ENCODE measurements around the gene DHX34.
"Not testable (repeated sequence)": the region's sequence is repeated elsewhere in the genome, so short reads cannot be mapped to it uniquely, and the experiment has no call there.

Gene DHX34

DNA sequence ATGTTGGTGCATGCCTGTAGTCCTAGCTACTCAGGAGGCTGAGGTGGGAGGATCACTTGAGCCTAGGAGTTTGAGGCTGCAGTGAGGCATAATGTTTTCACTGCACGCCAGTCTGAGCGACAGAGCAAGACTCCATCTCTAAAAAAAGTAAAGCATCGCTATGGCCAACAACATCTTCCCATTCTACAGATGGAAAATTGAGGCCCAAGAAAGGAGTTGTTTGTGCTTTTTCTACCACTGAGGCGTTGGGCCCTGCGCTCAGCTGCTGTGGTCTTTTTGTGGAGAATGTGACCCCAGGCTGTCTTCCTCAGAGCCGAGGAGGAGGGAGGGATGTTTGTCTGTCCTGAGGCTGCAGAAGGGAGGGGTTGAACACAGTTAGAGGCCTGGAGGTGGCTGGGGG lies 17.6 kb upstream of the DHX34 start:
- no peaks in the 10 kb centered on the region for H3K27me3 ChIP-seq (ENCODE audit: control insufficient read depth, insufficient read depth, low read length)
- H3K9me3 ChIP-seq (replicated peaks; ENCODE audit: low read length): no peaks in the 10 kb centered on the region
- H3K4me1 ChIP-seq (ENCODE audit: control insufficient read depth, insufficient read depth, low read length): peaks cover 14% of the 10 kb centered on the region
- H3K4me2 ChIP-seq (ENCODE audit: low read length): peak overlapping the region; percentile 69
- H3K4me3 ChIP-seq (ENCODE audit: low read length): peak overlapping the region; percentile 54
- H3K9ac ChIP-seq (ENCODE audit: low read depth, low read length): peak overlapping the region; percentile 44
- no peaks in the 10 kb centered on the region for H3K36me3 ChIP-seq (ENCODE audit: insufficient read depth, low read length)

DNA sequence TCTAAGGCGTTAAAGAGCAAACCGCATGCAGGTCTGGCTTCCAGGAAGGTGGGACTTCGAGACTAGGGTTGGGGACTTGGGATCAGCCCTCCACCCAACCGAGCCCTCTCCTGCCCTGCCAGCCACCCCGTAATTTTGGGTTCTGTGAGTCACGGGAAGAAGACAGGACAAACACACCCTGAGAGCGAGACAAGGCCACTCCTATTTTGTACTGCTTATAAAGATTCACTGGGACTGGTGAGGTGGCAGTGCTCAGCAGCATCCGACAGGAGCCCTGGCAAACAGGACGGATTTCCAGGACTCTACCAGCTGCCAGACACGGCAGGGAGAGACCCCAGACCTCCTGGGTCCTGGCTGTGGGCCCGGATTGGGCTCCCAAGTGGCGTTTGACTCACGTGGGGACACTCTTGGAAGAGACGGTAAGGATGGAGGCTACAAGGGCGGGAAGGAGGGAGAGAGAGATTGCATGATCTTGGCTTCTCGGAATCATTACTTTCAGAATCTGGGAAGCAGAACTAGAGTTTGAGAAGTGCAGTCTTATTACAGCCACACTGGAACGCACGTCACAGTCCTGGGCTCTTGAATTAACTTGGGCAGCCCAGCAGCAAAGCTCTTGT lies 17.1 kb upstream of the DHX34 start, which contains the start of gene C5AR2:
Gene C5AR2, plus strand, starts transcription at position 245 of the 617 bp plus-strand sequence. CDS start 8,625 bp downstream, outside the sequence.
- peak within 1 kb of the TSS; percentile 69 for H3K4me2 ChIP-seq (ENCODE audit: low read length)
- peak within 1 kb of the TSS; percentile 54 for H3K4me3 ChIP-seq (ENCODE audit: low read length)
- no peaks in the 10 kb centered on the region for H3K9me3 ChIP-seq (replicated peaks; ENCODE audit: low read length)
- no peaks in the 10 kb centered on the region for H3K27me3 ChIP-seq (ENCODE audit: control insufficient read depth, insufficient read depth, low read length)
- H3K9ac ChIP-seq (ENCODE audit: low read depth, low read length): peak within 1 kb of the TSS; percentile 44
- H3K36me3 ChIP-seq (ENCODE audit: insufficient read depth, low read length): no peaks in the 10 kb centered on the region
- peaks cover 14% of the 10 kb centered on the region for H3K4me1 ChIP-seq (ENCODE audit: control insufficient read depth, insufficient read depth, low read length)

- H3K4me3 ChIP-seq (ENCODE audit: low read length); H3K9ac ChIP-seq (ENCODE audit: low read depth, low read length); H3K36me3 ChIP-seq (ENCODE audit: insufficient read depth, low read length); H3K9me3 ChIP-seq (replicated peaks; ENCODE audit: low read length); H3K4me1 ChIP-seq (ENCODE audit: control insufficient read depth, insufficient read depth, low read length); H3K4me2 ChIP-seq (ENCODE audit: low read length); H3K27me3 ChIP-seq (ENCODE audit: control insufficient read depth, insufficient read depth, low read length): not testable (repeated sequence)
Measured at GRCh38 chr19:47336765-47337718, 12.1 kb upstream of the DHX34 start.

- no peak overlapping the region for H3K4me2 ChIP-seq (ENCODE audit: low read length)
- no peaks in the 10 kb centered on the region for H3K4me1 ChIP-seq (ENCODE audit: control insufficient read depth, insufficient read depth, low read length)
- H3K4me3 ChIP-seq (ENCODE audit: low read length): no peak overlapping the region
- no peak overlapping the region for H3K9ac ChIP-seq (ENCODE audit: low read depth, low read length)
- H3K9me3 ChIP-seq (replicated peaks; ENCODE audit: low read length): no peaks in the 10 kb centered on the region
- no peaks in the 10 kb centered on the region for H3K27me3 ChIP-seq (ENCODE audit: control insufficient read depth, insufficient read depth, low read length)
- no peaks in the 10 kb centered on the region for H3K36me3 ChIP-seq (ENCODE audit: insufficient read depth, low read length)
Measured at GRCh38 chr19:47339196-47339880, 9.8 kb upstream of the DHX34 start.

DNA sequence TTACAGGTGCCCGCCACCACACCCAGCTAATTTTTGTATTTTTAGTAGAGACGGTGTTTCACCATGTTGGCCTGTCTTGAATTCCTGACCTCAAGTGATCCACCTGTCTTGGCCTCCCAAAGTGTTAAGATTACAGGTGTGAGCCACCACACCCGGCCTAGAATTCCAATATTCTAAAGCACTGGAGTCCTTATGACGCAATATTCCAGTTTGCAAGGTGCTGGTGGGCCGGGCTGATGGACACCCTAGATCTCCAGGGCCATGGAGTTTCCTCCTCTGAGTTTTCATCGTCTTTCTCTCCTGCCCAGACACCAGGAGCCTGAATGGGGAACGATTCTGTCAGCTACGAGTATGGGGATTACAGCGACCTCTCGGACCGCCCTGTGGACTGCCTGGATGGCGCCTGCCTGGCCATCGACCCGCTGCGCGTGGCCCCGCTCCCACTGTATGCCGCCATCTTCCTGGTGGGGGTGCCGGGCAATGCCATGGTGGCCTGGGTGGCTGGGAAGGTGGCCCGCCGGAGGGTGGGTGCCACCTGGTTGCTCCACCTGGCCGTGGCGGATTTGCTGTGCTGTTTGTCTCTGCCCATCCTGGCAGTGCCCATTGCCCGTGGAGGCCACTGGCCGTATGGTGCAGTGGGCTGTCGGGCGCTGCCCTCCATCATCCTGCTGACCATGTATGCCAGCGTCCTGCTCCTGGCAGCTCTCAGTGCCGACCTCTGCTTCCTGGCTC lies 8.5 kb upstream of the DHX34 start:
- Histone ChIP-seq H3K4me3 (ENCODE audit: low read length) (no peak overlapping the region), H3K27me3 (ENCODE audit: control insufficient read depth, insufficient read depth, low read length) (no peaks in the 10 kb centered on the region), H3K4me1 (ENCODE audit: control insufficient read depth, insufficient read depth, low read length) (no peaks in the 10 kb centered on the region), H3K36me3 (ENCODE audit: insufficient read depth, low read length) (no peaks in the 10 kb centered on the region), H3K9me3 (replicated peaks; ENCODE audit: low read length) (no peaks in the 10 kb centered on the region), H3K9ac (ENCODE audit: low read depth, low read length) (no peak overlapping the region), H3K4me2 (ENCODE audit: low read length) (no peak overlapping the region)

DNA sequence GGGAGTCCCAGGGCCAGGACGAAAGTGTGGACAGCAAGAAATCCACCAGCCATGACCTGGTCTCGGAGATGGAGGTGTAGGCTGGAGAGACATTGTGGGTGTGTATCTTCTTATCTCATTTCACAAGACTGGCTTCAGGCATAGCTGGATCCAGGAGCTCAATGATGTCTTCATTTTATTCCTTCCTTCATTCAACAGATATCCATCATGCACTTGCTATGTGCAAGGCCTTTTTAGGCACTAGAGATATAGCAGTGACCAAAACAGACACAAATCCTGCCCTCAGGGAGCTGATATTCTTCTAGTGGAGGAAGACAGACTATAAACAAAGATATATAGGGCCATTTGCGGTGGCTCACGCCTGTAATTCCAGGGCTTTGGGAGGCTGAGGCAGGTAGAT lies 7.4 kb upstream of the DHX34 start:
- no peaks in the 10 kb centered on the region for H3K27me3 ChIP-seq (ENCODE audit: control insufficient read depth, insufficient read depth, low read length)
- H3K4me1 ChIP-seq (ENCODE audit: control insufficient read depth, insufficient read depth, low read length): no peaks in the 10 kb centered on the region
- no peaks in the 10 kb centered on the region for H3K9me3 ChIP-seq (replicated peaks; ENCODE audit: low read length)
- H3K9ac ChIP-seq (ENCODE audit: low read depth, low read length): no peak overlapping the region
- H3K36me3 ChIP-seq (ENCODE audit: insufficient read depth, low read length): no peaks in the 10 kb centered on the region
- H3K4me2 ChIP-seq (ENCODE audit: low read length): no peak overlapping the region
- no peak overlapping the region for H3K4me3 ChIP-seq (ENCODE audit: low read length)

- H3K36me3 ChIP-seq (ENCODE audit: insufficient read depth, low read length): no peaks in the 10 kb centered on the region
- no peaks in the 10 kb centered on the region for H3K4me1 ChIP-seq (ENCODE audit: control insufficient read depth, insufficient read depth, low read length)
- no peak overlapping the region for H3K4me3 ChIP-seq (ENCODE audit: low read length)
- no peaks in the 10 kb centered on the region for H3K27me3 ChIP-seq (ENCODE audit: control insufficient read depth, insufficient read depth, low read length)
- no peaks in the 10 kb centered on the region for H3K9me3 ChIP-seq (replicated peaks; ENCODE audit: low read length)
- no peak overlapping the region for H3K4me2 ChIP-seq (ENCODE audit: low read length)
- H3K9ac ChIP-seq (ENCODE audit: low read depth, low read length): no peak overlapping the region
Measured at GRCh38 chr19:47343194-47343802, 5.8 kb upstream of the DHX34 start.

GRCh38 chr19:47344425-47344824 lies 4.7 kb upstream of the DHX34 start:
- no peaks in the 10 kb centered on the region for H3K36me3 ChIP-seq (ENCODE audit: insufficient read depth, low read length)
- no peaks in the 10 kb centered on the region for H3K9me3 ChIP-seq (replicated peaks; ENCODE audit: low read length)
- no peak overlapping the region for H3K4me2 ChIP-seq (ENCODE audit: low read length)
- H3K4me3 ChIP-seq (ENCODE audit: low read length): no peak overlapping the region
- H3K9ac ChIP-seq (ENCODE audit: low read depth, low read length): no peak overlapping the region
- no peaks in the 10 kb centered on the region for H3K4me1 ChIP-seq (ENCODE audit: control insufficient read depth, insufficient read depth, low read length)
- H3K27me3 ChIP-seq (ENCODE audit: control insufficient read depth, insufficient read depth, low read length): no peaks in the 10 kb centered on the region

DNA sequence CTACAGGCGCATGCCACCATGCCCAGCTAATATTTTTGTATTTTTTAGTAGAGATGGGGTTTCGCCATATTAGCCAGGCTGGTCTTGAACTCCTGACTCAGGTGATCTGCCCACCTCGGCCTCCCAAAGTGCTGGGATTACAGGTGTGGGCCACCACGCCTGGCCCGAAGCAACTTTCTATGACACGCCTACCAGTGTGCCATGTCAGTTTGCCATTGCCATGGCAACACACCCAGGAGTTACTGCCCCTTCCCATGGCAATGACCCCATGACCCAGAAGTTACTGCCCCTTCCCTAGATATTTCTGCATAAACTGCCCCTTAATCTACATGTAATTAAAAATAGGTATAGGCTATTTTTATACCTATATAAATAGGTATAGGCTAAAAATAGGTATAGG lies 3.1 kb upstream of the DHX34 start:
- H3K27me3 ChIP-seq (ENCODE audit: control insufficient read depth, insufficient read depth, low read length); H3K9ac ChIP-seq (ENCODE audit: low read depth, low read length); H3K4me2 ChIP-seq (ENCODE audit: low read length); H3K4me1 ChIP-seq (ENCODE audit: control insufficient read depth, insufficient read depth, low read length); H3K4me3 ChIP-seq (ENCODE audit: low read length); H3K36me3 ChIP-seq (ENCODE audit: insufficient read depth, low read length); H3K9me3 ChIP-seq (replicated peaks; ENCODE audit: low read length): not testable (repeated sequence)

DNA sequence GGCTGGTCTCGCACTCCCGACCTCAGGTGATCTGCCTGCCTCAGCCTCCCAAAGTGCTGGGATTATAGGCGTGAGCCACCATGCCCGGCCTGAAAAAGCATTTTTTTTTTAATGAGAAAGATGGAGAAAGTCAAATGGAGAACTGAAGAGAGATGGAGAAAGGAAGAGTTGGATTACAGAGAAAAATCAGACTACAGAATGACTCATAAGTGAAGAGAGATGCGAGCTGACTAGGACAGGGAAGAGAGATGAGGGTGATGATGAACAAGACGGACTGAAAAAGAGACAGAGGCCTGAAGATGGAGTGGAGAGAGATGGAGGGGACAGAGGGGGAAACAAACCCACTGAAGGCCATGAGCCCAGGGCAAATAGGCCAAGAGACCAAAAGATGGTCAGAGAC lies 1.5 kb downstream of the DHX34 start:
- Histone ChIP-seq H3K9me3 (replicated peaks; ENCODE audit: low read length) (no peaks in the 10 kb centered on the region), H3K4me3 (ENCODE audit: low read length) (no peak overlapping the region), H3K36me3 (ENCODE audit: insufficient read depth, low read length) (peaks cover 27% of the 10 kb centered on the region), H3K9ac (ENCODE audit: low read depth, low read length) (no peak overlapping the region), H3K4me1 (ENCODE audit: control insufficient read depth, insufficient read depth, low read length) (peaks cover 3% of the 10 kb centered on the region), H3K4me2 (ENCODE audit: low read length) (peak overlapping the region; percentile 78), H3K27me3 (ENCODE audit: control insufficient read depth, insufficient read depth, low read length) (no peaks in the 10 kb centered on the region)

DNA sequence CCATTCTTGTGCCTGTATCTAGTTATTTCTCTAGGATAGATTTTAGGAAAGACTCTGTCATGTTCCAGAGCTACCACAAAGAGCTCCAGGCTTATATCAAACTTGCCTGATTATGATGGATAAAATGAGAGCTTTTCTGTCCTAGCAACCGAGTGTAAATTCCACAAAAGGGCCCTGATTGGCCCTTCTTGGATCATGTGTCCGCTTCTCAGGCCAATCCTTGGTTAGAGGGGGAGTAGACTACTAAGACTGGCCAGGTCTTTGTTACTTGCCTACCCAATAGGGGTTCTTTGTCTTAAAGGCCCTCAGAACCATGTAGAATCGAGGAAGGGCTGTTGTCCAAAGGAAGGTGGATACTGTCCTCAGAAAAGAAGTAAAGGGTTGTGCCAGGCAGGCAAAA lies 2.4 kb downstream of the DHX34 start:
- Histone ChIP-seq H3K4me1 (ENCODE audit: control insufficient read depth, insufficient read depth, low read length) (peaks cover 3% of the 10 kb centered on the region), H3K4me3 (ENCODE audit: low read length) (no peak overlapping the region), H3K36me3 (ENCODE audit: insufficient read depth, low read length) (peaks cover 34% of the 10 kb centered on the region), H3K27me3 (ENCODE audit: control insufficient read depth, insufficient read depth, low read length) (no peaks in the 10 kb centered on the region), H3K9me3 (replicated peaks; ENCODE audit: low read length) (no peaks in the 10 kb centered on the region), H3K4me2 (ENCODE audit: low read length) (no peak overlapping the region), H3K9ac (ENCODE audit: low read depth, low read length) (no peak overlapping the region)

All from skeletal muscle satellite cell (primary cell).